Fibroblast of lung (primary cell): ENCODE results near the gene IL10.

Source experiments
- CTCF ChIP-seq, 2 donors: IDR thresholded peaks in 1 of 2; conservative IDR thresholded peaks in 1 of 2; 1 replicate in 1 of 2; 2 replicates in 1 of 2; pipeline ENCODE4 v1.5.1; 2011 to 2012; ENCODE audit warnings: low read length in 2 of 2, control low read depth in 1 of 2, inconsistent platforms in 1 of 2, low read depth in 1 of 2, mild to moderate bottlenecking in 1 of 2
- EZH2 ChIP-seq: IDR thresholded peaks from 2 replicates; pipeline ENCODE4 v1.5.1; 2012; ENCODE audit warnings: low read length, control low read depth, mild to moderate bottlenecking; ENCODE audit errors: missing control alignments

GRCh38 chr1:206723462-206723804 lies 48.9 kb downstream of the IL10 start:
- TF ChIP-seq CTCF (conservative IDR thresholded peaks at IDR 0.05 in 1 of 2, IDR thresholded peaks at IDR 0.05 in 1 of 2; ENCODE audit: low read depth in 1 of 2, low read length in 2 of 2) (no peak), EZH2 (no peak)
